Left forelimb (tissue), 1 donor: ENCODE data around the gene CCDC80.

ENCODE experiments used
- DNase-seq: peaks from one replicate; pipeline ENCODE4 v3.0.0-alpha.2; 2018; ENCODE audit warnings: low spot score

The CCDC80 gene, protein sequence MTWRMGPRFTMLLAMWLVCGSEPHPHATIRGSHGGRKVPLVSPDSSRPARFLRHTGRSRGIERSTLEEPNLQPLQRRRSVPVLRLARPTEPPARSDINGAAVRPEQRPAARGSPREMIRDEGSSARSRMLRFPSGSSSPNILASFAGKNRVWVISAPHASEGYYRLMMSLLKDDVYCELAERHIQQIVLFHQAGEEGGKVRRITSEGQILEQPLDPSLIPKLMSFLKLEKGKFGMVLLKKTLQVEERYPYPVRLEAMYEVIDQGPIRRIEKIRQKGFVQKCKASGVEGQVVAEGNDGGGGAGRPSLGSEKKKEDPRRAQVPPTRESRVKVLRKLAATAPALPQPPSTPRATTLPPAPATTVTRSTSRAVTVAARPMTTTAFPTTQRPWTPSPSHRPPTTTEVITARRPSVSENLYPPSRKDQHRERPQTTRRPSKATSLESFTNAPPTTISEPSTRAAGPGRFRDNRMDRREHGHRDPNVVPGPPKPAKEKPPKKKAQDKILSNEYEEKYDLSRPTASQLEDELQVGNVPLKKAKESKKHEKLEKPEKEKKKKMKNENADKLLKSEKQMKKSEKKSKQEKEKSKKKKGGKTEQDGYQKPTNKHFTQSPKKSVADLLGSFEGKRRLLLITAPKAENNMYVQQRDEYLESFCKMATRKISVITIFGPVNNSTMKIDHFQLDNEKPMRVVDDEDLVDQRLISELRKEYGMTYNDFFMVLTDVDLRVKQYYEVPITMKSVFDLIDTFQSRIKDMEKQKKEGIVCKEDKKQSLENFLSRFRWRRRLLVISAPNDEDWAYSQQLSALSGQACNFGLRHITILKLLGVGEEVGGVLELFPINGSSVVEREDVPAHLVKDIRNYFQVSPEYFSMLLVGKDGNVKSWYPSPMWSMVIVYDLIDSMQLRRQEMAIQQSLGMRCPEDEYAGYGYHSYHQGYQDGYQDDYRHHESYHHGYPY

DNA sequence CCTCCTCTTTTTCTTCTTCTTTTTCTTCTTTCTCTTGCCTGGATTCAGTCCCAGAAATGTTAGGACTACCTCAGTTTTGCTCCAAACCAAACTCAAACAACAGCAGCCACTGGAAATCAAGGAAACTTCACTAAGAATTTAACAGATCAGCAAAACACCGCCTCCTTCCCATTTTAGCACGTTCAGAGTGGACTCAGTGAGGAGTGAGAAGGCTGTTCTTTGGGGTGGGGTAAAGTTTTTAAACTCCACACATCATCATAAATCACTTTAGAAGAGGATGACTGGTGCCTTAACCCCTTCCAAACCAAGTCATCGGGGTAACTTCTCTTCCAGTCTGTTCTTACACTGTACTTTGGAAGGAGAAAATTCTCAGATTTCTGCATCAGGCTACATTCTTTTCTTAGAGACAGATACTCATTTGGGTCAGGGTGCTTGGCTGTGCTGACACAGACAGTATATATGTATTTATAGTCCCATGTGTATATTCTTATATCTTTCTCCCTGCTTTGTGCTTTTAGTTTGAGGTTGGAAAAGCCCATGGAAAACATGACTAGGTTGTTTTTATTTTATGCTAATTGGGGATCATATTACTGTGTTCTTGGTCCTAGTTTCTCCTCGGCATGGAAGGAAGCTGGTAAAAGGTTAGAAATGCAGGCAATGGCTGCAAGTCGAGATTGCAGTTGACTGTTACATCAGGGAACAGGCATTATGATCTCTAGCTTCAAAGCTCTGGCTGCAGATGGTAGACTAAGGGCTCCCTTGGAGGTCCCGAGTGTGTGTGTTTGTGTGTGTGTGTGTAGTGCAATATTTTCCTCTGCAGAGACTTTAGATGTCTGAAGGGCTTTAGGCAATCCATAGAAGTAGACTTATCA, at the start of gene CCDC80:
CCDC80 (minus strand) TSS at position 214 of the 872 bp plus-strand sequence. CDS start 1,238 bp downstream, outside the sequence.
- no peak for DNase-seq

DNA sequence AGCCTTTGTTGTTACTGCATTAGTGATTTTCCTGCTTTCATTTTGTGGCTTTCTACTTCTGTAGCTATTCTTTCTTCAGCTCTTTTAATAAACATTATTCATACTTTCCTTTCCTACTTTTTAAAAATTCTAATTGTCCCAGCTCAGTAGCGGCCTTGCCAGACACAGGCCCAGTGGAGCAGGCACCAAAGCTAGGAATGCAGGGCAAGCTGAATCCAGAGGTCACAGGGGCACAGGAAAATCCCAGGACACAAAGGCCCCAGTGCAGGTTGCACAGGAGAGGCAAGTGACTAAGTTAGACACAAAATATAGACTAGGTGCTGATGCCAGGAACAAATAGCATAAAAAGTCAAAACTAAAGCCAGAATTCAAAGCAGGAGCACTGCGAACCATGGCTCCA, 49.0 kb upstream of the CCDC80 start:
- DNase-seq, result no peak

- no peak for DNase-seq
Observed at GRCh38 chr3:112689385-112689784, 48.4 kb upstream of the CCDC80 start.

DNA sequence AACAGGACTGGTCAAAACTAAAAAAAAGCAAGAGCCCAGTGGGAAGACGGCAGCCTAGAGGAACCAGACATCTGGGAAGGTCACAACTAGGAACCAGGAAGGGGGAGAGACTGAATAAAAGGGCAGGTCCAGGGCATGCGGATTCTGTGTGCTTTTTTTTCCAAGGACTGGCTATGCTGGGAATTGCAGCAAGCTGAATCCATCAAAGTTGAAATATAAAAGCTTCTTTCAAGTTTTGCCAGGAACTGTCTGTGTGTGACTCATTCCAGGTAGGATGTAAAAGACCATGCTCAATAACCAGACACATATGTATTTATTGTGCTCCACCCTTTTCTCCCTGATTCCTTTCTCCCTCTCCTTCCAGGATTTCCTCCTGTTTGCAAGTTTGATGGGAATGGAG, 47.9 kb upstream of the CCDC80 start:
- DNase-seq, result no peak

GRCh38 chr3:112688085-112688769, 47.3 kb upstream of the CCDC80 start:
- no peak for DNase-seq

DNA sequence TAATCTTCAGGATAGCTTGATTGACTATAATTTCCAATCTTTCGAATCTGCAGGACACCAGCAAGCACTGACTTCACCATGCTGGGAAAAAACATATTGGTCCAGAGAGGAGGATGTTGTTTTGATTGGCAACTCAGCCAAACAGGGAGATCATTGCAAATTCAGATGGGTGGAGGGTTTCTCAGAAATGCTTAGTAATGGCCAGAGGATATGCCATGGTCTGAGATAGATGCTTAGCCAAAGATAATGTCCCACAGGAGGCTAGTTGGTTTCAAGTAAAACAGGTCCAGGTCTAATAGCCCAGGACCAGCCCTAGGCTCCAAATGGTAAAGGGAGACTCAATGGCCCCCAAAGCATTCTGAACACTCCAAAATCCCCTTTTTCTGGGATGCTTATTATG, 46.7 kb upstream of the CCDC80 start:
- no peak for DNase-seq

GRCh38 chr3:112687211-112687610, 46.3 kb upstream of the CCDC80 start:
- DNase-seq, result no peak

GRCh38 chr3:112685956-112686799, 45.2 kb upstream of the CCDC80 start:
- no peak for DNase-seq

- DNase-seq, result no peak
Observed at GRCh38 chr3:112685420-112685819, 44.5 kb upstream of the CCDC80 start.

DNA sequence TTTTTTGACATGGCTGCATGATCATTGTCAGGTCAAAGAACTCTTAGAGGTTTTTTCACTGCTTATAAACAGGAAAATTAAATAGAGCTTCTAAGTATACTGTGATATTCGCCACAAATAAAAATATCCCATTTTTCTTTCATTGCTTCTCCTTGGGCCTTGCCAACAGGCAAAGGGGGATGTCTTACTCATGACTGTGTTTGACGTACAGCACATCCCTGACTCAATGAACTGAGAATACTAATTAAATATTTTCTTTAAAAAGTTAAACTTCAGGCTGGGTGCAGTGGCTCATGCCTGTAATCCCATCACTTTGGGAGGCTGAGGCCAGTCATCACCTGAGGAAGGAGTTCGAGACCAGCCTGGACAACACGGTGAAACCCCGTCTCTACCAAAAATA, 41.4 kb upstream of the CCDC80 start:
- no peak for DNase-seq

GRCh38 chr3:112681822-112682325, 40.9 kb upstream of the CCDC80 start:
- no peak for DNase-seq

- DNase-seq, result no peak
Observed at GRCh38 chr3:112676659-112677234, 35.8 kb upstream of the CCDC80 start.

DNA sequence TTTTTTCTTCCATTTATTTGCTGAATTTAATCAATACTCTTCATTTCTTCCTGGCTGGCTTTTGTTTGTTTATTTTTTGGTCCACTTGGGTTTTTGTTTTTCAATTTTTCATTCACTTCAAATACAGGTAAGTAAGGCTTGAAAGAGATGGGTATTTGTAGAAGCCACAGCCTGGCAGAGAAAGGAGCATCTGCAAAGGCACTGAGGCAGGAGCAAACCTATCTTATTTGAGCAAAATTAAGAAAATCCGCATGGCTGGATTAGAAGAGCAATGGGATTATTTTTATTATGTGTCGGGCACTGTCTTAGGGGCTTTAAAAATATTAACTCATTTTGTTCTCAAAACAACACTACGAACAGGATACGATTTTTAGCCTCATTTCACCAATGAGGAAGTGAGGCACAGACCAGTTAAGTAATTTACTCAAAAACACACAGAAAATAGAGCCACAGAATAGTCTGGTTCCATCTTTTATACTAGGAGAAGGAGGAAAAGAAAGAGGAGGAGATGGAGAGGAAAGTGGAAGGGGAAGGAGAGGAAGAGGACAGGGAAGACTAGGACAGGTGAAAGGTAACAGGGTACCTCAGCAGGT, 35.1 kb upstream of the CCDC80 start:
- DNase-seq, result no peak

GRCh38 chr3:112675349-112675748, 34.4 kb upstream of the CCDC80 start:
- no peak for DNase-seq

GRCh38 chr3:112672716-112673541, 32.0 kb upstream of the CCDC80 start:
- DNase-seq, result no peak

GRCh38 chr3:112671930-112672715, 31.2 kb upstream of the CCDC80 start:
- DNase-seq, result no peak

DNA sequence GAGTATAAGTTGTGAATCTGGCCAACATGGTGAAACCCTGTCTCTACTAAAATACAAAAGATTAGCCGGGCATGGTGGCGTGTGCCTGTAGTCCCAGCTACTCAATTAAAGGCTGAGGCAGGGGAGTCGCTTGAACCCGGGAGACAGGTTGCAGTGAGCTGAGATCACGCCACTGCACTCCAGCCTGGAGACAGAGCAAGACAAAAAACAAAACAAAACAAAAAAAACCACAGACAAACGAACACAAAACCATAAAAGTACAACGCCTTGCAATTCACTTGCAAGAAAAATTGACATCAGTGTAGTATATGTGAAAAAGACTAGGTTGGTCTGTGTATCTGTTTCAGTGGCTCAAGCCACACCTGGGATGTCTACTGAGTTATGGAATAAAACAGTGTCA, 29.9 kb upstream of the CCDC80 start:
- no peak for DNase-seq

DNA sequence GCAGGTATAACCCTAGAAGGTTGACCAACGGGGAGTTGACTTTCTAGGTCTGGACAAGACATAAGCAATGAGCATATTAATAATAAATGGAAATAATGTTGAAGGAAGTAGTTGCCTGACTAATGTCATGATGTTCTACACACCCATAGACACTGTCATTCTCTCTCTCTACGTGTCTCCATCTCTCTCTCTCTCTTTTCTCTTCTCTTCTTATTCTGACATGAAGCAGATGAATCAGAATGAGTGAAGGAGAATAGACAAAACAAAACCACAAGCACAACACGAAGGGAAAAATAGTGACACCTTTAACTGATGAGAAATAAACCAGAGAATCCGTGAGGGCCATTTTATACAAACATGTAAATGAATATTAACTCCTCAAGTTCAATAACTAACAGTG, 26.7 kb upstream of the CCDC80 start:
- no peak for DNase-seq
